GM12892 (cell line): ENCODE measurements around the gene TP73. TPM values are rescaled to one million over a fixed set of nuclear protein-coding genes. Genes with fewer than 3 reads are reported as not detected.
A peak's percentile ranks its signal among the peaks of the same experiment; 100 is the strongest.

Experiments used
- DNase-seq: peaks from one replicate; pipeline ENCODE4 v3.0.0; 2011; ENCODE audit not compliant: insufficient read length
- FAIRE-seq: peaks from 2 replicates; lab custom pipeline; 2011; peaks lifted over from hg19 to GRCh38; lab: Jason Lieb, UNC
- POLR2A ChIP-seq: IDR thresholded peaks from 2 replicates; pipeline ENCODE4 v1.6.1; 2011; ENCODE audit warnings: low read depth, low read length, control low read depth
- POLR2AphosphoS5 ChIP-seq: IDR thresholded peaks from 2 replicates; pipeline ENCODE4 v1.6.1; 2011; ENCODE audit warnings: low read depth, low read length, control low read depth
- TAF1 ChIP-seq: IDR thresholded peaks from 2 replicates; pipeline ENCODE4 v1.6.1; 2011; ENCODE audit warnings: low read depth, mild to moderate bottlenecking, control low read depth, low read length, borderline replicate concordance
- polyA plus RNA-seq: library from polyadenylated mRNA; unstranded; fragments of >200 nt; gene quantifications from one replicate; pipeline ENCODE4 v1.2.1, GENCODE V29; 2012; ENCODE audit warnings: missing spikeins, inconsistent platforms; ENCODE audit not compliant: missing spikeins

Gene TP73
- polyA plus RNA-seq = 5.7 TPM

- FAIRE-seq = peak; percentile 60
- TF ChIP-seq TAF1 (no peak), POLR2AphosphoS5 (no peak), POLR2A (0 out of 2 replicates have a peak, but pooled peaks have one; percentile 35)
- peak; percentile 65 for DNase-seq
Observed at GRCh38 chr1:3651930-3652547, at the start of gene TP73. Gene TP73, plus strand, starts transcription at chr1:3652516. Its CDS starts 29,850 bp downstream, at chr1:3682366.

- no peak for DNase-seq
- TF ChIP-seq TAF1 (no peak), POLR2AphosphoS5 (no peak), POLR2A (no peak)
- FAIRE-seq = no peak
Observed at GRCh38 chr1:3603156-3603555, 49.2 kb upstream of the TP73 start.

- no peak for TF ChIP-seq TAF1
- TF ChIP-seq POLR2A = no peak
- no peak for TF ChIP-seq POLR2AphosphoS5
- FAIRE-seq (no peak), DNase-seq (no peak)
Observed at GRCh38 chr1:3603571-3604467, 48.5 kb upstream of the TP73 start.

GRCh38 chr1:3604468-3604974 is 47.8 kb upstream of the TP73 start:
- TF ChIP-seq POLR2AphosphoS5 (no peak), TAF1 (no peak), POLR2A (no peak)
- no peak for FAIRE-seq
- no peak for DNase-seq

- DNase-seq (no peak), FAIRE-seq (no peak)
- TF ChIP-seq POLR2AphosphoS5 (no peak), POLR2A (no peak), TAF1 (no peak)
Observed at GRCh38 chr1:3604997-3605823, 47.1 kb upstream of the TP73 start.

- DNase-seq = no peak
- TF ChIP-seq POLR2AphosphoS5 (no peak), TAF1 (no peak), POLR2A (no peak)
Observed at GRCh38 chr1:3606779-3607702, 45.3 kb upstream of the TP73 start.

GRCh38 chr1:3607703-3608065 is 44.6 kb upstream of the TP73 start:
- TF ChIP-seq TAF1 (no peak), POLR2A (no peak), POLR2AphosphoS5 (no peak)
- FAIRE-seq = no peak
- no peak for DNase-seq

More at GRCh38 chr1:3606779-3607702, 45.3 kb upstream of the TP73 start:
- no peak for FAIRE-seq

- DNase-seq (no peak), FAIRE-seq (no peak)
- TF ChIP-seq POLR2A (no peak), POLR2AphosphoS5 (no peak), TAF1 (no peak)
Observed at GRCh38 chr1:3608154-3608553, 44.2 kb upstream of the TP73 start.

- DNase-seq = no peak
- TF ChIP-seq POLR2AphosphoS5 (no peak), TAF1 (no peak), POLR2A (no peak)
- FAIRE-seq = no peak
Observed at GRCh38 chr1:3609016-3609768, 43.1 kb upstream of the TP73 start.

- no peak for FAIRE-seq
- no peak for DNase-seq
- TF ChIP-seq POLR2AphosphoS5 = no peak
- no peak for TF ChIP-seq POLR2A
- TF ChIP-seq TAF1 = no peak
Observed at GRCh38 chr1:3609769-3610526, 42.4 kb upstream of the TP73 start.
